Chondrocyte (in vitro differentiated cells): ENCODE data around the gene RPS10. TPM values are rescaled to one million over a fixed set of nuclear protein-coding genes. Genes with fewer than 3 reads are reported as not detected.
"Not testable (repeated sequence)": the region's sequence is repeated elsewhere in the genome, so short reads cannot be mapped to it uniquely, and the experiment has no call there.

Experiments used
- DNase-seq: peaks from one replicate; pipeline ENCODE4 v3.0.0; 2021; ENCODE audit warnings: mixed read lengths, low spot score
- H3K27ac Mint-ChIP-seq: one replicate; pipeline ENCODE4 v1.8.0; 2021; ENCODE audit warnings: mild to moderate bottlenecking, moderate library complexity, mixed read lengths; ENCODE audit not compliant: unreplicated experiment
- H3K27me3 Mint-ChIP-seq: 2 replicates; pipeline ENCODE4 v1.8.0; 2021; ENCODE audit warnings: low read depth, mixed read lengths
- H3K36me3 Mint-ChIP-seq: 2 replicates; pipeline ENCODE4 v1.8.0; 2021; ENCODE audit warnings: low read depth, mixed read lengths
- H3K4me1 Mint-ChIP-seq: 2 replicates; pipeline ENCODE4 v1.8.0; 2021; ENCODE audit warnings: low read depth, mild to moderate bottlenecking, mixed read lengths
- H3K4me3 Mint-ChIP-seq: one replicate; pipeline ENCODE4 v1.8.0; 2021; ENCODE audit warnings: mild to moderate bottlenecking, moderate library complexity, mixed read lengths; ENCODE audit not compliant: unreplicated experiment
- H3K9me3 Mint-ChIP-seq: 2 replicates; pipeline ENCODE4 v1.8.0; 2021; ENCODE audit warnings: low read depth, mixed read lengths
- CTCF ChIP-seq: fragments of 200-600 bp; sonication (generic); IDR thresholded peaks from 2 replicates; pipeline ENCODE4 v1.5.0; 2021; ENCODE audit warnings: antibody characterized with exemption, mild to moderate bottlenecking, moderate library complexity
- total RNA-seq: library from RNA; stranded (reverse); gene quantifications from 3 replicates; pipeline ENCODE4 v1.2.1, GENCODE V29; 2021

RPS10 gene
- total RNA-seq, 1 donor from 2014 or later: 771 TPM

GRCh38 chr6:34412016-34412415 is 13.9 kb downstream of the RPS10 start:
- Mint-ChIP-seq H3K9me3 (no peaks in the 10 kb centered on the region), H3K4me3 (no peak overlapping the region), H3K36me3 (peaks cover 2% of the 10 kb centered on the region), H3K27ac (no peak overlapping the region), H3K27me3 (no peaks in the 10 kb centered on the region), H3K4me1 (peaks cover 3% of the 10 kb centered on the region)
- no peak for TF ChIP-seq CTCF
- no peak for DNase-seq

- H3K36me3 Mint-ChIP-seq, H3K27ac Mint-ChIP-seq, H3K4me3 Mint-ChIP-seq, H3K4me1 Mint-ChIP-seq, H3K9me3 Mint-ChIP-seq, H3K27me3 Mint-ChIP-seq, DNase-seq: not testable (repeated sequence)
Measured at GRCh38 chr6:34407915-34408314, 18.0 kb downstream of the RPS10 start.

GRCh38 chr6:34396518-34396917 is 29.4 kb downstream of the RPS10 start:
- Mint-ChIP-seq H3K27me3 (no peaks in the 10 kb centered on the region), H3K4me3 (no peak overlapping the region), H3K36me3 (peaks cover 1% of the 10 kb centered on the region), H3K4me1 (peaks cover 12% of the 10 kb centered on the region), H3K27ac (no peak overlapping the region), H3K9me3 (peaks cover 8% of the 10 kb centered on the region)
- no peak for TF ChIP-seq CTCF
- DNase-seq: no peak

- peaks cover 1% of the 10 kb centered on the region for H3K36me3 Mint-ChIP-seq
- no peak for DNase-seq
- H3K9me3 Mint-ChIP-seq: peaks cover 8% of the 10 kb centered on the region
- no peaks in the 10 kb centered on the region for H3K27me3 Mint-ChIP-seq
- no peak overlapping the region for H3K27ac Mint-ChIP-seq
- no peak for TF ChIP-seq CTCF
- H3K4me1 Mint-ChIP-seq: peaks cover 15% of the 10 kb centered on the region
- H3K4me3 Mint-ChIP-seq: peak overlapping the region; percentile 12
Measured at GRCh38 chr6:34393966-34394305, 31.9 kb downstream of the RPS10 start.

- no peaks in the 10 kb centered on the region for H3K27me3 Mint-ChIP-seq
- H3K4me1 Mint-ChIP-seq: peaks cover 15% of the 10 kb centered on the region
- H3K9me3 Mint-ChIP-seq: peaks cover 8% of the 10 kb centered on the region
- no peak for TF ChIP-seq CTCF
- DNase-seq: no peak
- peak overlapping the region; percentile 12 for H3K4me3 Mint-ChIP-seq
- H3K36me3 Mint-ChIP-seq: peaks cover 1% of the 10 kb centered on the region
- H3K27ac Mint-ChIP-seq: peak overlapping the region; percentile 76
Measured at GRCh38 chr6:34393191-34393965, 32.5 kb downstream of the RPS10 start.
